Gastroesophageal sphincter (tissue), 4 donors: ENCODE data around the gene CDC123. TPM values are rescaled to one million over a fixed set of nuclear protein-coding genes. Genes with fewer than 3 reads are reported as not detected.

ENCODE experiments used
- ATAC-seq: fragments of 150-250 bp; one replicate; pipeline ENCODE4 v1.9.1; 2016; ENCODE audit warnings: mild to moderate bottlenecking, moderate library complexity
- H3K27ac ChIP-seq, 4 donors: fragments of 200-600 bp; sonication (generic) in 3 of 4; 1 replicate in 3 of 4; 2 replicates in 1 of 4; pipeline ENCODE4 v1.5.1; 2016 to 2019
- H3K27me3 ChIP-seq: fragments of 200-600 bp; sonication (generic); one replicate; pipeline ENCODE4 v1.5.1; 2019
- H3K36me3 ChIP-seq, 2 donors: fragments of 200-600 bp; sonication (generic); one replicate each; pipeline ENCODE4 v1.5.1; 2019; ENCODE audit warnings: control low read depth in 1 of 2
- H3K4me1 ChIP-seq, 3 donors: fragments of 200-600 bp; sonication (generic); 1 replicate in 2 of 3; 2 replicates in 1 of 3; pipeline ENCODE4 v1.5.1; 2016 to 2019; ENCODE audit warnings: control low read depth in 2 of 3
- H3K4me3 ChIP-seq, 2 donors: fragments of 200-600 bp; sonication (generic); one replicate each; pipeline ENCODE4 v1.5.1; 2019; ENCODE audit warnings: mild to moderate bottlenecking in 1 of 2, moderate library complexity in 1 of 2
- H3K9me3 ChIP-seq, 3 donors: fragments of 200-600 bp; sonication (generic); one replicate each; pipeline ENCODE4 v1.5.1; 2017 to 2019; ENCODE audit warnings: control low read depth in 2 of 3
- EP300 ChIP-seq: sonication (generic); formaldehyde crosslinking; IDR thresholded peaks from one replicate; pipeline ENCODE4 v1.6.1; 2017; ENCODE audit warnings: antibody characterized with exemption, mild to moderate bottlenecking
- POLR2A ChIP-seq, 2 donors: fragments of 450-650 bp; IDR thresholded peaks; one replicate each; pipeline ENCODE4 v1.6.1; 2017; ENCODE audit warnings: antibody characterized with exemption in 2 of 2, mild to moderate bottlenecking in 2 of 2, moderate library complexity in 1 of 2
- POLR2AphosphoS5 ChIP-seq: sonication (generic); formaldehyde crosslinking; IDR thresholded peaks from one replicate; pipeline ENCODE4 v1.6.1; 2017; ENCODE audit warnings: antibody characterized with exemption
- WGBS, 2 donors: methylation state at CpG; one replicate each; pipeline ENCODE4 v1.1.5; 2018; ENCODE audit warnings: low coverage in 1 of 2; 5-methylcytosine and 5-hydroxymethylcytosine counted together
- total RNA-seq, 4 donors: library from RNA; depleted of rRNA; stranded (reverse); fragments of >200 nt; gene quantifications; one replicate each; pipeline ENCODE4 v1.1.0, GENCODE V29; 2016
- TF ChIP-seq, protein P1 (sequence below), 4 experiments: fragments of 200-600 bp in 2 of 4; fragments of 450-650 bp in 2 of 4; sonication (generic) in 1 of 4; IDR thresholded peaks; one replicate each; pipeline ENCODE4 v1.5.1; 2017 to 2019; ENCODE audit warnings: antibody characterized with exemption in 4 of 4, mild to moderate bottlenecking in 2 of 4, moderate library complexity in 2 of 4

CDC123 gene
- total RNA-seq, 4 donors from 2014 or later, result 53.5 to 83.7 (median 68.0) TPM

DNA sequence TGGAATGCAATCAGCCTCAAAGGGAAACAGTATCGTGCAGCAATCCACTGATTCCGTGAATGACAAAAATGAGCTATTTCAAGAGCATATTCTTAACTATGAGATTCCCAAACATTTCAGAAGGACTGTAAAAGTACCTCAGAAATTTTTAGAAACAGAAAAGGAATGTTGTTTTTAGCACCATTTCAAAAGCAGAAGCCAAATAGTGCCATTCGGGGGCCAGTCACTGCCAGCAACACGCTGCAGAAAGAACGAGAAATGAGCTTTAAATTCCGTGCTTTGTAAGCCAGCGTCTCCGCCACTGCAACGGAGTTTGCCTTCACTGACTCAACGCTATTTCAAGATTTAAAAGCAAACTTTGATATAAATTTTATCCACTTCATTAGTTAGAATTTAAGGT, 6.6 kb upstream of the CDC123 start:
- no peaks in the 10 kb centered on the region for H3K9me3 ChIP-seq

DNA sequence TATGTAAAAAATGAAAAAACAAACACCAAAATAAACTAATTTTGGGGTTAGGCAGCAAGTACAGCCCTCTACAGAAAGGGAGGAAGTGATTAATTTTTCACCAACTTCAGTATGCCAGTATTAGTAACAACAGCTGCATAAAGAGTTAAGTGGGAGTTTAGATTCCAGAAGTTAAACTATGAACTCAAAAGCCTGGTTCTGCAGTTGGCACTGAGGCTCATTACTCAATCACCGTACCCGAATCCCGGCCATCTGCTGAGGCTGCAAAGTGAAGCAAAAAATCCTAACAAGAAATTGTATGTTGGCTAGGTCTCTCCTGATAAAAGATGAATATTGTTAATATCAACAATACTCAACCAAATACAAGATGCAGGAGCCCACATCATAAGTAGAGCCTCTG, 4.3 kb upstream of the CDC123 start:
- no peaks in the 10 kb centered on the region for H3K9me3 ChIP-seq

More for the DNA sequence above, 6.6 kb upstream of the CDC123 start:
- Histone ChIP-seq H3K27me3 (no peaks in the 10 kb centered on the region), H3K27ac (no peak overlapping the region), H3K4me1 (peaks cover 2 to 36% (median 8%) of the 10 kb centered on the region in 3 donors), H3K4me3 (no peak overlapping the region), H3K36me3 (peaks cover 3 to 46% of the 10 kb centered on the region in 2 donors)
- TF ChIP-seq POLR2A (IDR thresholded peaks at IDR 0.05) (no peak), EP300 (no peak), POLR2AphosphoS5 (no peak)
- TF ChIP-seq, protein P1, sequence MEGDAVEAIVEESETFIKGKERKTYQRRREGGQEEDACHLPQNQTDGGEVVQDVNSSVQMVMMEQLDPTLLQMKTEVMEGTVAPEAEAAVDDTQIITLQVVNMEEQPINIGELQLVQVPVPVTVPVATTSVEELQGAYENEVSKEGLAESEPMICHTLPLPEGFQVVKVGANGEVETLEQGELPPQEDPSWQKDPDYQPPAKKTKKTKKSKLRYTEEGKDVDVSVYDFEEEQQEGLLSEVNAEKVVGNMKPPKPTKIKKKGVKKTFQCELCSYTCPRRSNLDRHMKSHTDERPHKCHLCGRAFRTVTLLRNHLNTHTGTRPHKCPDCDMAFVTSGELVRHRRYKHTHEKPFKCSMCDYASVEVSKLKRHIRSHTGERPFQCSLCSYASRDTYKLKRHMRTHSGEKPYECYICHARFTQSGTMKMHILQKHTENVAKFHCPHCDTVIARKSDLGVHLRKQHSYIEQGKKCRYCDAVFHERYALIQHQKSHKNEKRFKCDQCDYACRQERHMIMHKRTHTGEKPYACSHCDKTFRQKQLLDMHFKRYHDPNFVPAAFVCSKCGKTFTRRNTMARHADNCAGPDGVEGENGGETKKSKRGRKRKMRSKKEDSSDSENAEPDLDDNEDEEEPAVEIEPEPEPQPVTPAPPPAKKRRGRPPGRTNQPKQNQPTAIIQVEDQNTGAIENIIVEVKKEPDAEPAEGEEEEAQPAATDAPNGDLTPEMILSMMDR (IDR thresholded peaks at IDR 0.05), result no peak
- WGBS, 2 donors, result 93 to 95% methylated on average over 8 to 10 of the region's 10 CpGs
- ATAC-seq, result no peak

DNA sequence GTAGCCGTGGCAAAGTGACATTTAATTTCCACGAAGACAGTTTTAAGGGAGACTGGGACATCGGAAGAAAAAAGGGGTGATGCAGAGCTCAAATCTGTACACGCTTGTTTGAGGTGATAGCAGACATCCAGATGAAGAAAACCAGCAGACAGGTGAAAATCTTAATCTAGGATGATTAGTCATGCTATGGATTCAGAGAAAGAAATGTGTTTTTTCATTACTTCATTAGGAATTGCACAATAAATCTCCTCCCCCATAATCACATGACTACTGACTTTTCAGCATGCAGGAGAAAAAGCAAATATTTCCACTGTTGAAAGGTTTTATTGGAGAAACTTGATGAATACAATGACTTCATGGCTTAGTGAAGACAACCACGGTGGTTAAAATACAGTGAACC, 2.8 kb upstream of the CDC123 start:
- TF ChIP-seq POLR2AphosphoS5 (no peak), EP300 (no peak), POLR2A (IDR thresholded peaks at IDR 0.05) (no peak)
- TF ChIP-seq, protein P1 (IDR thresholded peaks at IDR 0.05), result no peak
- peaks cover 0 to 12% of the 10 kb centered on the region in 2 donors for H3K36me3 ChIP-seq
- ATAC-seq, result no peak
- no peak overlapping the region for H3K4me3 ChIP-seq
- H3K9me3 ChIP-seq, result no peaks in the 10 kb centered on the region
- H3K4me1 ChIP-seq, result peaks cover 4 to 58% (median 18%) of the 10 kb centered on the region in 3 donors
- H3K27ac ChIP-seq, result no peak overlapping the region
- H3K27me3 ChIP-seq, result no peaks in the 10 kb centered on the region
- WGBS, 2 donors, result 83 to 86% methylated on average over 2 to 5 of the region's 5 CpGs

More for the DNA sequence above, 4.3 kb upstream of the CDC123 start:
- H3K27ac ChIP-seq, result no peak overlapping the region
- TF ChIP-seq POLR2AphosphoS5 (no peak), EP300 (no peak), POLR2A (IDR thresholded peaks at IDR 0.05) (no peak)
- TF ChIP-seq, protein P1 (IDR thresholded peaks at IDR 0.05), result no peak
- 41 to 63% methylated on average over 3 of the region's 3 CpGs for WGBS, 2 donors
- peaks cover 0 to 23% of the 10 kb centered on the region in 2 donors for H3K36me3 ChIP-seq
- ATAC-seq, result no peak
- peaks cover 4 to 43% (median 11%) of the 10 kb centered on the region in 3 donors for H3K4me1 ChIP-seq
- no peaks in the 10 kb centered on the region for H3K27me3 ChIP-seq
- H3K4me3 ChIP-seq, result no peak overlapping the region

DNA sequence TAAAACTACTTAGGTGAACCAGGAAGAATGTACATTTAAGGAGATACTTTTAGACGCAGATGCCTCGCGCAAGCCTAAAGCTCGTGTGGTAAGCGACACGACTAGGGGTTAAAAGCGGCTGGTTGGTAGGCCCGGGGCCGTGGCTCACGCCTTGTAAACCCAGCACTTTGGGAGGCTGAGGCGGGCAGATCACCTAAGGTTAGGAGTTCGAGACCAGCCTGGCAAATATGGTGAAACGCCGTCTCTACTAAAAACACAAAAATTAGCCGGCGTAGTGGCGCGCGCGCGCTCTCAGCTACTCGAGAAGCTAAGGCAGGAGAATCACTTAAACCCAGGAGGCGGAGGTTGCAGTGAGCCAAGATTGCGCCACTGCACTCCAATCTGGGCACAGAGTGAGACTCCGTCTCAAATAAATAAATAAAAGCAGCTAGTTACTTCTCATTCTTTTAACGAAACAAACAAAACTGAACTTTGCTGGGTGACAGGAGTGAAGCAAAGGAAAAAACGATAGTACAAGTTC, 1.2 kb upstream of the CDC123 start:
- ATAC-seq, result peak; percentile 54

More for the DNA sequence above, 1.2 kb upstream of the CDC123 start:
- no peaks in the 10 kb centered on the region for H3K9me3 ChIP-seq
- H3K4me1 ChIP-seq, result peaks cover 4 to 62% (median 19%) of the 10 kb centered on the region in 3 donors
- TF ChIP-seq EP300 (no peak), POLR2A (IDR thresholded peaks at IDR 0.05) (no peak), POLR2AphosphoS5 (peak; percentile 34)
- TF ChIP-seq, protein P1 (IDR thresholded peaks at IDR 0.05), result peak in 1 of 4 experiments; percentile 3
- H3K27me3 ChIP-seq, result no peaks in the 10 kb centered on the region
- H3K4me3 ChIP-seq, result peak overlapping the region; percentile 91 to 98
- H3K27ac ChIP-seq, result peak overlapping the region; percentile 87 to 92 (median 88)
- peaks cover 0 to 23% of the 10 kb centered on the region in 2 donors for H3K36me3 ChIP-seq
- WGBS, 2 donors, result 1 to 4% methylated on average over 12 to 26 of the region's 27 CpGs
